B cell (primary cell): ENCODE measurements around the gene ZBTB43. TPM values are rescaled to one million over a fixed set of nuclear protein-coding genes. Genes with fewer than 3 reads are reported as not detected.

Experiments
- ATAC-seq: fragments of 200-7000 bp; cut with Tn5 transposase; one replicate; pipeline ENCODE4 v1.10.0; 2021; ENCODE audit warnings: low read depth, mild to moderate bottlenecking, moderate number of reproducible peaks, moderate library complexity
- CTCF ChIA-PET: fragments of 350-600 bp; sonication (Branson Sonifier 250); formaldehyde crosslinking; loops from one replicate; lab custom pipeline; 2021; ENCODE audit warnings: antibody characterized with exemption, inconsistent platforms; lab: Charles Lee
- POLR2A ChIA-PET: fragments of 350-600 bp; sonication (Branson Sonifier 250); formaldehyde crosslinking; loops from one replicate; lab custom pipeline; 2021; ENCODE audit warnings: antibody characterized with exemption; lab: Charles Lee
- DNase-seq: peaks from one replicate; pipeline ENCODE4 v3.0.0; 2013
- H2AFZ ChIP-seq: 2 replicates; pipeline ENCODE4 v1.6.1; 2012; ENCODE audit warnings: mild to moderate bottlenecking, low read depth, low read length; ENCODE audit not compliant: insufficient read depth, poor library complexity, severe bottlenecking
- H3K27ac ChIP-seq, 2 donors: 1 replicate in 1 of 2; 2 replicates in 1 of 2; pipeline ENCODE4 v1.5.1; 2012 to 2013; ENCODE audit warnings: low read length in 2 of 2, mild to moderate bottlenecking in 2 of 2, moderate library complexity in 1 of 2
- H3K27me3 ChIP-seq, 4 experiments: fragments of 200-600 bp in 1 of 4; sonication (generic) in 1 of 4; replicated peaks in 1 of 4; 1 replicate in 2 of 4; 2 replicates in 2 of 4; pipeline versions ENCODE4 v1.6.1 to v1.7.0; 2013 to 2016; ENCODE audit warnings: low read length in 3 of 4, mild to moderate bottlenecking in 2 of 4, mixed read lengths in 1 of 4, moderate library complexity in 1 of 4; ENCODE audit not compliant: insufficient read depth in 4 of 4, control insufficient read depth in 3 of 4; ENCODE audit errors: control extremely low read depth in 1 of 4
- H3K36me3 ChIP-seq, 2 experiments: replicated peaks in 1 of 2; 1 replicate in 1 of 2; 2 replicates in 1 of 2; pipeline versions ENCODE4 v1.6.1 to v1.7.1; 2013; ENCODE audit warnings: low read length in 1 of 2; ENCODE audit not compliant: insufficient read depth in 2 of 2, control insufficient read depth in 1 of 2; ENCODE audit errors: control extremely low read depth in 1 of 2, extremely low read depth in 1 of 2
- H3K4me1 ChIP-seq, 2 donors: fragments of 200-600 bp in 1 of 2; sonication (generic) in 1 of 2; 1 replicate in 1 of 2; 2 replicates in 1 of 2; pipeline versions ENCODE4 v1.5.1 to v1.6.1; 2013 to 2017; ENCODE audit warnings: low read length in 2 of 2; ENCODE audit not compliant: control insufficient read depth in 2 of 2, insufficient read depth in 2 of 2
- H3K4me2 ChIP-seq: replicated peaks from 2 replicates; pipeline ENCODE3; 2012; ENCODE audit warnings: mild to moderate bottlenecking, low read depth, low read length; ENCODE audit not compliant: poor library complexity, severe bottlenecking
- H3K4me3 ChIP-seq, 5 experiments: fragments of 200-600 bp in 1 of 5; sonication (generic) in 1 of 5; 1 replicate in 3 of 5; 2 replicates in 2 of 5; pipeline versions ENCODE4 v1.5.1 to v1.7.0; 2011 to 2016; ENCODE audit warnings: low read length in 4 of 5, mild to moderate bottlenecking in 4 of 5, low read depth in 2 of 5, control low read depth in 1 of 5, moderate library complexity in 1 of 5; ENCODE audit not compliant: insufficient read depth in 1 of 5; ENCODE audit errors: control extremely low read depth in 1 of 5, extremely low read depth in 1 of 5
- H3K79me2 ChIP-seq: fragments of 200-600 bp; sonication (generic); one replicate; pipeline ENCODE4 v1.6.0; 2016; ENCODE audit warnings: low read length; ENCODE audit not compliant: control insufficient read depth, insufficient read depth
- H3K9ac ChIP-seq: fragments of 200-600 bp; sonication (generic); 2 replicates; pipeline ENCODE4 v1.6.1; 2017; ENCODE audit warnings: mild to moderate bottlenecking, low read length, moderate library complexity
- H3K9me3 ChIP-seq, 3 donors: one replicate each; pipeline versions ENCODE4 v1.6.1 to v1.7.1; 2013; ENCODE audit warnings: low read length in 2 of 3; ENCODE audit not compliant: control insufficient read depth in 2 of 3, insufficient read depth in 1 of 3; ENCODE audit errors: control extremely low read depth in 1 of 3
- H4K20me1 ChIP-seq: 2 replicates; pipeline ENCODE4 v1.6.0; 2012; ENCODE audit warnings: mild to moderate bottlenecking, low read length; ENCODE audit not compliant: insufficient read depth, control insufficient read depth, poor library complexity, severe bottlenecking
- H3K27ac Mint-ChIP-seq: one replicate; pipeline ENCODE4 v1.8.0; 2021; ENCODE audit warnings: mixed read lengths
- H3K27me3 Mint-ChIP-seq: one replicate; pipeline ENCODE4 v1.8.0; 2021; ENCODE audit warnings: mixed read lengths
- H3K4me1 Mint-ChIP-seq: one replicate; pipeline ENCODE4 v1.8.0; 2021; ENCODE audit warnings: mixed read lengths
- H3K4me3 Mint-ChIP-seq: one replicate; pipeline ENCODE4 v1.8.0; 2021; ENCODE audit warnings: mixed read lengths
- H3K9me3 Mint-ChIP-seq: one replicate; pipeline ENCODE4 v1.8.0; 2022; ENCODE audit warnings: mixed read lengths; ENCODE audit not compliant: insufficient read depth
- EZH2 ChIP-seq: IDR thresholded peaks from 2 replicates; pipeline ENCODE4 v1.6.1; 2012; ENCODE audit warnings: borderline replicate concordance, low read depth, mild to moderate bottlenecking, moderate library complexity, low read length; ENCODE audit not compliant: insufficient read depth, poor library complexity, severe bottlenecking
- WGBS: methylation state at CpG from one replicate; pipeline ENCODE4 v1.1.5; 2013; ENCODE audit warnings: missing lambda C conversion rate; ENCODE audit not compliant: insufficient coverage; 5-methylcytosine and 5-hydroxymethylcytosine counted together
- intact Hi-C: fragments of 100-400 bp; cut with micrococcal nuclease; formaldehyde crosslinking; loops from one replicate; pipeline ENCODE4 v1.10.0; 2022
- polyA plus RNA-seq: library from polyadenylated mRNA; depleted of rRNA; stranded (reverse); fragments of >200 nt; gene quantifications from 2 replicates; pipeline ENCODE4 v1.2.3, GENCODE V29; 2012
- total RNA-seq, 2 donors: library from RNA; stranded (reverse); fragments of 120-200 nt in 1 of 2; gene quantifications; 1 replicate in 1 of 2; 2 replicates in 1 of 2; pipeline versions ENCODE4 v1.2.3 to v1.2.4, GENCODE V29; 2013 to 2022
- TF ChIP-seq, protein P1 (sequence below): fragments of 200-600 bp; IDR thresholded peaks from one replicate; pipeline ENCODE4 v1.8.0; 2022; ENCODE audit warnings: antibody characterized with exemption, mild to moderate bottlenecking

The ZBTB43 gene
- total and polyA plus RNA-seq, 2 donors (not counting 1 experiment from before 2014, with no cell fraction given) = 7.0 to 20.2 TPM

GRCh38 chr9:126857261-126857960 is 52.6 kb downstream of the ZBTB43 start:
- CTCF ChIA-PET = no interaction called here
- no peak overlapping the region for H3K4me3 Mint-ChIP-seq

GRCh38 chr9:126859111-126859510 is 54.3 kb downstream of the ZBTB43 start:
- Mint-ChIP-seq H3K27ac (peak overlapping the region; percentile 21), H3K27me3 (peaks cover 25% of the 10 kb centered on the region), H3K4me1 (peaks cover 29% of the 10 kb centered on the region), H3K4me3 (peak overlapping the region; percentile 87), H3K9me3 (no peaks in the 10 kb centered on the region)
- DNase-seq (no peak), ATAC-seq (no peak)
- TF ChIP-seq EZH2 = no peak
- TF ChIP-seq, protein P1, sequence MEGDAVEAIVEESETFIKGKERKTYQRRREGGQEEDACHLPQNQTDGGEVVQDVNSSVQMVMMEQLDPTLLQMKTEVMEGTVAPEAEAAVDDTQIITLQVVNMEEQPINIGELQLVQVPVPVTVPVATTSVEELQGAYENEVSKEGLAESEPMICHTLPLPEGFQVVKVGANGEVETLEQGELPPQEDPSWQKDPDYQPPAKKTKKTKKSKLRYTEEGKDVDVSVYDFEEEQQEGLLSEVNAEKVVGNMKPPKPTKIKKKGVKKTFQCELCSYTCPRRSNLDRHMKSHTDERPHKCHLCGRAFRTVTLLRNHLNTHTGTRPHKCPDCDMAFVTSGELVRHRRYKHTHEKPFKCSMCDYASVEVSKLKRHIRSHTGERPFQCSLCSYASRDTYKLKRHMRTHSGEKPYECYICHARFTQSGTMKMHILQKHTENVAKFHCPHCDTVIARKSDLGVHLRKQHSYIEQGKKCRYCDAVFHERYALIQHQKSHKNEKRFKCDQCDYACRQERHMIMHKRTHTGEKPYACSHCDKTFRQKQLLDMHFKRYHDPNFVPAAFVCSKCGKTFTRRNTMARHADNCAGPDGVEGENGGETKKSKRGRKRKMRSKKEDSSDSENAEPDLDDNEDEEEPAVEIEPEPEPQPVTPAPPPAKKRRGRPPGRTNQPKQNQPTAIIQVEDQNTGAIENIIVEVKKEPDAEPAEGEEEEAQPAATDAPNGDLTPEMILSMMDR = no peak
- no peak overlapping the region for H2AFZ ChIP-seq
- H3K4me2 ChIP-seq = no peak overlapping the region
- CTCF ChIA-PET = interaction anchor here (0.7 to 2.0 kb wide), 4 partner anchors 9 to 77 kb away, joined by 3 to 6 read pairs (median 4); partner anchors contain the start of gene RALGPS1
- no peak overlapping the region for H3K4me3 ChIP-seq
- H3K27ac ChIP-seq = no peak overlapping the region
- H3K9me3 ChIP-seq = no peaks in the 10 kb centered on the region
- 100% methylated on average over 2 of the region's 2 CpGs for WGBS
- peaks cover 5% of the 10 kb centered on the region for H4K20me1 ChIP-seq
- POLR2A ChIA-PET = interaction anchor here (1.0 kb wide), 1 partner anchor 365 kb away, joined by 4 read pairs; no protein-coding TSS in a partner anchor
- peaks cover 0 to 2% of the 10 kb centered on the region in 2 experiments for H3K36me3 ChIP-seq
- H3K4me1 ChIP-seq = peaks cover 26 to 32% of the 10 kb centered on the region in 2 donors
- peaks cover 0 to 17% (median 0%) of the 10 kb centered on the region in 4 experiments for H3K27me3 ChIP-seq
- H3K9ac ChIP-seq = no peak overlapping the region
- H3K79me2 ChIP-seq = peaks cover 33% of the 10 kb centered on the region
- intact Hi-C loops = no loop called here

More at GRCh38 chr9:126857261-126857960, 52.6 kb downstream of the ZBTB43 start:
- POLR2A ChIA-PET = interaction anchor here (0.6 kb wide), 1 partner anchor 61 kb away, joined by 4 read pairs; no protein-coding TSS in a partner anchor
- peaks cover 0 to 20% (median 0%) of the 10 kb centered on the region in 4 experiments for H3K27me3 ChIP-seq
- Mint-ChIP-seq H3K27me3 (peaks cover 37% of the 10 kb centered on the region), H3K9me3 (no peaks in the 10 kb centered on the region), H3K27ac (no peak overlapping the region), H3K4me1 (peaks cover 17% of the 10 kb centered on the region)
- no peak overlapping the region for H3K4me3 ChIP-seq
- peaks cover 5% of the 10 kb centered on the region for H4K20me1 ChIP-seq
- peaks cover 18% of the 10 kb centered on the region for H3K79me2 ChIP-seq
- H3K9ac ChIP-seq = no peak overlapping the region
- intact Hi-C loops = no loop called here
- H3K36me3 ChIP-seq = no peaks in the 10 kb centered on the region
- no peak for TF ChIP-seq EZH2
- ATAC-seq = no peak
- H3K9me3 ChIP-seq = no peaks in the 10 kb centered on the region
- no peak overlapping the region for H2AFZ ChIP-seq
- WGBS = 89% methylated on average over 3 of the region's 8 CpGs
- DNase-seq = no peak
- no peak overlapping the region for H3K27ac ChIP-seq
- no peak overlapping the region for H3K4me2 ChIP-seq
- H3K4me1 ChIP-seq = peaks cover 16 to 23% of the 10 kb centered on the region in 2 donors
